Placental pericyte (primary cell): ENCODE data around the gene NDUFB7. TPM values are rescaled to one million over a fixed set of nuclear protein-coding genes. Genes with fewer than 3 reads are reported as not detected.

Experiments used
- small RNA-seq: library from RNA; depleted of rRNA; stranded (forward); fragments of <200 nt; gene quantifications from one replicate; pipeline ENCODE3, GENCODE V24; 2012; ENCODE audit warnings: low replicate concordance
- total RNA-seq: library from RNA; depleted of rRNA; stranded (reverse); fragments of >200 nt; gene quantifications from 2 replicates; pipeline ENCODE4 v1.2.3, GENCODE V29; 2012

NDUFB7 gene
- 170 and 187 TPM in 2 replicates for total RNA-seq

DNA sequence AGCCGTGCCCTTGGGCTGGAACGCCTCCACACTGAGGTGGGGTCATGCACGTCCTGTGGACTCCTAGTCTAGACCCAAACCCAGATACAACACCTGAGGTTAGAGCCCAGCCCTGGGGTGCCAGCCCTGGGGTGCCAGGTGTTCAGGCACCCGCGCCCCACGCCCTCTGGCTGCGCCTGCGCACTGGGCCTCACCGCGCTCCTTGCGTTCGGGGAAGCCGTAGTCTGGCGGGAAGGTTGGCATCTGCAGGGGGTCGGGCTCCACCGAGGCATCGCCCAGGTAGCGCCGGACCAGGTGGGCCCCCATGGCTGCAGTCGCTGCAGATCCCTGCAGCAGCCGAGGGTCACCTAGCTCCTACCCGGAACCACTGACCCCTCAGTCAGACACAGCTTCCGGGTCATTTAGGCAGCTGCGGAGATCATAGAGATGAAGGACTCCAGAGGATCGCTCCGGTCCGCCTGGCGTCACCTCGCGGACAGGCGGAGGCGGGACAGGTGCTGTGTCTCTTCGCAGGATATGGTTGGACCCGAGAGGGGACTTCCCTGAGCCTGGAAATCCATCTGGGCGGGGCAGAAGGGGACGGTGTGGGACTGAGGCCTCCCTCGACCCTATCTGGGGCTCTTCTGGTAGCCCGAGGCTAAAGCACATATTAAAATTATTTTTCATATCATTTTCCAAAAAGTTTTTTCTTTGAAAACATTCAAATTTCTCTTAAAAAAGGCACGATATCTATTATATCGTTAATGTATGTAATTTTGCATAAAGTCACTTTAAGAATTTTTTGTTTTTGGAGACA lies at the start of gene NDUFB7:
Gene NDUFB7, minus strand, starts transcription at position 372 of the 796 bp plus-strand sequence. Its CDS starts 66 bp downstream, at position 306.

GRCh38 chr19:14582894-14583340 lies 11.1 kb upstream of the NDUFB7 start, which contains the start of gene CLEC17A:
CLEC17A (plus strand) TSS chr19:14583084; CDS start chr19:14583161, 77 bp downstream.

DNA sequence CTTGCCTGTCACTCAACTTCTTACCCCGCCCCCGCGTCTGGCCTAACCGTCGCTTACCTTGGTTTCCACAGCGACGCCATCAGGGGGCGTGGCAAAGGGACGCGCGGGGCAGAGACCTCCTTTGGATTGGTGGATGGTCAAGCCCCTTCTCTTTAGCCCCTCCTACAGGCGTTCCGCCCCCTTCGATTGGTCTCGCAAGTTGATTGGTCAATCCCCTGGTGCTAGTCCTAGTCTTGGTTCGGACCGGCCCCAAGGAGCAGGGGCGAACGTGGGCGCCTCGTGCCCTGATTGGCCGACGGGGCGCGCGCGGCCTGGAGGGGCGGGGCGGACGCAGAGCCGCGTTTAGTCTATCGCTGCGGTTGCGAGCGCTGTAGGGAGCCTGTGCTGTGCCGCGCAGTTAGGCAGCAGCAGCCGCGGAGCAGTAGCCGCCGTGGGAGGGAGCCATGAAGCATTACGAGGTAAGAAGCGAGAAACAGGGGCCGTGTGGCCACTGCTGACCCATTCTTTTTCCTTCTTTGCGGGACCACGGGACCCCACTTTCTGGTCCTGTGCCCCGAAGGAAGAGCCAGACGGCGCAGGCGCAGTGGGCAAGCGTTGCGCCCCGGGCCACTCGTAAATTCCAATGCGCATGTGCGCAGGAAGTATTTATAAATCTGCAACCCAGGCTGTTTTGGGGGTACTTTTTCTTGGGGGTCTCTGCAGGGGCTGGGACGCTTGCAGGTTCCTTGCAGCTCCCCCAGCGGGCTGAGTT lies 42.4 kb downstream of the NDUFB7 start, which contains the start of gene TECR:
Gene TECR, plus strand, starts transcription at position 341 of the 751 bp plus-strand sequence. Its CDS starts 103 bp downstream, at position 444.

GRCh38 chr19:14517840-14518505 lies 53.9 kb downstream of the NDUFB7 start, which contains the start of gene DNAJB1:
DNAJB1 (minus strand) TSS chr19:14518397; CDS start chr19:14518349, 48 bp downstream.

Small RNA genes lying within 50 kb of the gene (small RNA-seq; reads per million reads assigned to genes)
- gene RN7SL842P = not detected

Other genes starting within 250 kb of the NDUFB7 start
- gene ADGRE5, start 190.6 kb downstream of the NDUFB7 start, total RNA-seq = 33.9 and 104 TPM in 2 replicates
- gene DDX39A, start 152.7 kb downstream of the NDUFB7 start, total RNA-seq = 58.6 and 141 TPM in 2 replicates
- 198 and 242 TPM in 2 replicates for gene PKN1, start 138.8 kb downstream of the NDUFB7 start, total RNA-seq
- gene PTGER1, start 96.7 kb downstream of the NDUFB7 start, total RNA-seq = 4.8 and 5.2 TPM in 2 replicates
- gene GIPC1, start 75.9 kb downstream of the NDUFB7 start, total RNA-seq = 145 and 197 TPM in 2 replicates
- gene DNAJB1, start 53.7 kb downstream of the NDUFB7 start, total RNA-seq = 103 and 105 TPM in 2 replicates
- 39.8 and 40.9 TPM in 2 replicates for gene TECR, start 42.5 kb downstream of the NDUFB7 start, total RNA-seq
- gene CLEC17A, start 11.0 kb upstream of the NDUFB7 start, total RNA-seq = 0.14 TPM in 1 of 2 replicates, not detected in the other
- gene ADGRE3, start 102.8 kb upstream of the NDUFB7 start, total RNA-seq = 0.14 TPM in 1 of 2 replicates, not detected in the other
- 11.5 and 25.4 TPM in 2 replicates for gene ZNF333, start 118.0 kb upstream of the NDUFB7 start, total RNA-seq
- gene ADGRE2, start 206.5 kb upstream of the NDUFB7 start, total RNA-seq = 1.3 and 8.7 TPM in 2 replicates